ENCODE data around the gene NOTCH4.

GRCh38 chr6:32168350-32168749, 55.5 kb downstream of the NOTCH4 start:
- no peak for TF ChIP-seq CTCF (conservative IDR thresholded peaks at IDR 0.05; ENCODE audit: low read depth, low read length)
- TF ChIP-seq RAD21 (IDR thresholded peaks at IDR 0.05; ENCODE audit: low read length) = no peak
- TF ChIP-seq USF2 (IDR thresholded peaks at IDR 0.05; ENCODE audit: low read depth, low read length) = no peak
- no peak for TF ChIP-seq MAFK (IDR thresholded peaks at IDR 0.05; ENCODE audit: low read depth, low read length)
- no peak for TF ChIP-seq POLR2A (IDR thresholded peaks at IDR 0.05; ENCODE audit: low read depth, low read length)
